SK-N-DZ (cell line): ENCODE measurements around the gene NMNAT2.

Experiments used
- DNase-seq: peaks from one replicate; pipeline ENCODE4 v3.0.0-alpha.2; 2015; ENCODE audit warnings: low spot score

The NMNAT2 gene

GRCh38 chr1:183215076-183215720, 203.0 kb downstream of the NMNAT2 start:
- DNase-seq = peak; percentile 63

- no peak for DNase-seq
Observed at GRCh38 chr1:183214021-183214970, 203.9 kb downstream of the NMNAT2 start.

- DNase-seq = no peak
Observed at GRCh38 chr1:183212870-183213269, 205.3 kb downstream of the NMNAT2 start.

DNA sequence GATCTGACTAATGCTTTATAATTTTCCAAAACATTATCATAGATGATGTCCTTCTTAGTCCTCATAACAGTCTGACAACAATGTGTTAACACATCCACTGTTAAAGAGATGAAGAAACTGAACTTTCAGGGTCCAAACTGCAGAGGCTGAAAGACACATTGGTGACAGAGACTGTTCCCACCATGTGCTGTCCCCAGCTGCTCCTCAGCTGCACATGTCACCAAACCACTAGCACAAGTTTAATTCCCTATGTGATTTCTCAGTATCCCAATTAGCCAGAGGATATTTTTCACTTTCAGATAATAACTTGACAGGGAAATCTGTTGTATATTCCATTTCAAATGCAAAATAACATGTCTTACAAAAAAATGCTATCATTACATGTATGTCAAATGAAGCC, 207.5 kb downstream of the NMNAT2 start:
- no peak for DNase-seq

DNA sequence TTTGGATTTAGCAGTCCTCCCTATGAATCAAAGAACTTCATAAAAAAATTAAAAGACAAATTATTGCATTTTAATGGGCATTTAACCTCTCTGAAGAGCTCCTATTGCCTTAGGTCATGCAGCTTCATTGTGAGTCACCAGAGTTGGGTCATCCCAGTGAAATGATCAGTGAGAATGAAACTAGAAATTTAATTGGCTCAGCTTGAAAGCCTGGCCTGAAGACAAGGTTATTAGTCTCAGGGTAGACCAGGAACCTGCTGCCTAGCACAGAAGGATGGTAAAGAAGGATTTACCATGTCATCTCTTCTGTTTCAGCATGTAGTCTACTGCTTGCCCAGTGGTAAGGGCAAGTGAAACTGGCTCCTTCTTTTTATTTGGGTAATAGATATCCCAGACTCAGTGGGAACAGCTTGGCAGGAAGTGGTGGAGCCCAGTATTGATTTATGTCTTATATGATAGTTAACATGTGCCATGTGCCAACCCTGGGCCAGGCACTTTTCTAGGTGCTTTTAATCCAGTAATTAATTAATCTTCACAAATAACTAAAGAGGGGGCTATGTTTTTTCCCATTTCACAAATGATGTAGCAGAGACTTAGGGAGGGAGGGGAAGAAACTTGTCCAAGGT, 208.5 kb downstream of the NMNAT2 start:
- no peak for DNase-seq

DNA sequence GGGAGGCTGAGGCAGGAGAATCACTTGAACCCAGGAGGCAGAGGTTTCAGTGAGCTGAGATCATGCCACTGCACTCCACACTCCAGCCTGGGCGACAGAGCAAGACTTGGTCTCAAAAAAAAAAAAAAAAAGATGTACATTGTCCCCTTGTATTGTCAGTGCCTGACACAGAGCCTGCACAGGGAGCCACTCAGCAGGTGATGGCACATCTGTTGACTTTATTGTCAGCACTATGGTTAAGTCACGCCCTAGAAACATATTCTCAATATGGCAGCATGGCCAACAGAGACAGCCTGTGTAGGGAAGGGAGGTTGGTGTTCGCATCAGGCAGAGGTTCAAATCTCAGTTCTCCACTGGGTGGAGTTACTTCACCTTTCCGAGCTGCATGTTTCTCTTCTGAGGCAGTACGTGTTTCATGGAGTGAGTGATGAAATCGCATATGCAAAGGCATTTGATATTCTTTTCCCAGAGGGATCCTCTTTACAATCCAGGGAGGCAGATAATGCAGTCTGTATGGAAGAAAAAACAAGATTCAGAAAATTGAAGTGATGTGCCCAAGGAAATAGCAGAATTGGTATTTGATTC, 211.6 kb downstream of the NMNAT2 start:
- DNase-seq = no peak

GRCh38 chr1:183205196-183205781, 212.9 kb downstream of the NMNAT2 start:
- no peak for DNase-seq

DNA sequence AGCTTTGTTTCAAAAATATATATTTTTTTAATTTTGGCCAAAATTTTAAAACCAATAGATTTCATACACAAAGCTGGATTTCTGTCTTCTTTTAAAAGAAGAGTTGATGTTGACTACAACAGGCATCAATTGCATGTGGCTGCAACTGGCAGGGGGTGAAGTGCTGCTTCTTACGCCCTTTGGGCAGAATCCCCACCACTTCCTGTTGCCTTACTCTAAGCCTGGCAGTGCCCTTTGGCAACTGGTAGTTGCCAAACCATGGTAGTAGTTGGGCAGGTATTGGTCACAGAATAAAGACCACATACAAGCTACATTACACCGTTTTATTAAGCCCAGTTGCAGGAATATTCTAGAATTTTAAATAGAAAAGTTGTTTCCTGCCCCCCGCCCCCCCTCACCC, 215.1 kb downstream of the NMNAT2 start:
- DNase-seq = no peak

DNA sequence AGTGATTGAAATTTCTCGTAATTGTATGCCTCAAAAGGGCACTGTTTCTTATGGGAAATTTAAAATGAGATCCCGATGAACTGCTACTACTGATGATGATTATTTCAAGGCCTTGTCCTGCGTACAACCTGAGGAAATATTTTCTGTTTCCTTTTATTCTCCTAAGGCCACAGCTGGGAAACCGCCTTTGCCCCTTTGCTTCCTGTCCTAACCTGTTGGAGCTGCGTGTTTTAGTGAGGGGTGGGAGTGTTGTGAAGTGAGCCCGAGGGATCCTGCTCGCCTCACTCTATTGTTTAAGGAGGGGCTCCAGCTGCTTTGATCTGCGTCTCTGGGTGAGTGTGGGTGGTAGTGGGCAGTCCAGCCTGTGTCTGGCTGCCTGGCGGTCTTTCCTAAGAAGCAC, 217.7 kb downstream of the NMNAT2 start:
- DNase-seq = no peak

- no peak for DNase-seq
Observed at GRCh38 chr1:183199304-183199703, 218.9 kb downstream of the NMNAT2 start.

DNA sequence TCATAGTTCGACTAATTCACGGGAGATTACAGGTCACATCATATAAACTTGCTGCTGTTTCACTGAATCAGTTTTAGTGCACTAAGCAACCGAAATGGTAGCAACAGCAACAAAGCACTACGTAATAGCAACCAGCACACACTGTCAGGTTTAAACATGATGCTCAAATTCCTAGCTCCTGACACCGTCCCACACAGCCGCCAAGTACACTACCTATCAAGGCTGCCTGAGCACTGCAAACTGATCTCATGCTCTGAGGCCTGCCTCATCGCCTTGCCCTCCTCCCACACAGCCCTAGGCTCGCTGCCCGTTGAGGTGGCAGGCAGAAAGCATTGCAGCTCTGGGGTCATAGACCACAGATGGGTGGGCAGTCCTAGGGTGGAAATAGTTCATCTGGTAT, 219.7 kb downstream of the NMNAT2 start:
- no peak for DNase-seq
